Transverse colon (tissue), 4 donors: ENCODE measurements around the gene CBLB. TPM values are rescaled to one million over a fixed set of nuclear protein-coding genes. Genes with fewer than 3 reads are reported as not detected.

Experiments used
- DNase-seq: peaks from one replicate; pipeline ENCODE4 v3.0.0-alpha.2; 2019
- H3K27ac ChIP-seq, 4 donors: fragments of 200-600 bp; sonication (generic); 2 replicates each; pipeline ENCODE4 v1.5.1; 2016 to 2018; ENCODE audit warnings: inconsistent platforms in 4 of 4
- H3K27me3 ChIP-seq: fragments of 200-600 bp; sonication (generic); 2 replicates; pipeline ENCODE4 v1.5.1; 2017; ENCODE audit warnings: inconsistent platforms
- H3K36me3 ChIP-seq, 4 donors: fragments of 200-600 bp; sonication (generic); 2 replicates each; pipeline ENCODE4 v1.5.1; 2017 to 2019; ENCODE audit warnings: inconsistent platforms in 4 of 4
- H3K4me1 ChIP-seq, 4 donors: fragments of 200-600 bp; sonication (generic); 2 replicates each; pipeline ENCODE4 v1.5.1; 2017 to 2020; ENCODE audit warnings: inconsistent platforms in 4 of 4
- H3K4me3 ChIP-seq, 4 donors: fragments of 200-600 bp; sonication (generic); 1 replicate in 1 of 4; 2 replicates in 3 of 4; pipeline versions ENCODE4 v1.5.1 to v1.6.1; 2017 to 2019; ENCODE audit warnings: inconsistent platforms in 4 of 4
- H3K9me3 ChIP-seq, 2 donors: fragments of 200-600 bp; sonication (generic); 2 replicates each; pipeline ENCODE4 v1.5.1; 2017 to 2019; ENCODE audit warnings: inconsistent platforms in 2 of 2
- EP300 ChIP-seq: sonication (generic); formaldehyde crosslinking; IDR thresholded peaks from one replicate; pipeline ENCODE4 v1.6.1; 2017; ENCODE audit warnings: antibody characterized with exemption, low read depth
- POLR2A ChIP-seq: fragments of 450-650 bp; IDR thresholded peaks from one replicate; pipeline ENCODE4 v1.6.1; 2016; ENCODE audit warnings: antibody characterized with exemption, mild to moderate bottlenecking, moderate library complexity
- POLR2AphosphoS5 ChIP-seq, 3 donors: sonication (generic); formaldehyde crosslinking; IDR thresholded peaks; one replicate each; pipeline ENCODE4 v1.6.1; 2016; ENCODE audit warnings: antibody characterized with exemption in 3 of 3
- WGBS, 2 donors: methylation state at CpG; one replicate each; pipeline ENCODE4 v1.1.5; 2018; ENCODE audit warnings: low coverage in 1 of 2; 5-methylcytosine and 5-hydroxymethylcytosine counted together
- in situ Hi-C, 4 donors: fragments of 200-750 bp; cut with MboI; loops; one replicate each; pipeline versions ENCODE4 v1.15.0 to v1.15.1; 2017; ENCODE audit warnings: low sequenced_read_pairs in 3 of 4, low pct_ligation_motif_present in 1 of 4, low pct_unique_long_range_greater_than_20kb in 1 of 4
- intact Hi-C: fragments of 100-400 bp; cut with DNase I; formaldehyde crosslinking; loops from one replicate; pipeline ENCODE4 v1.15.1; 2023; ENCODE audit warnings: low total_unique reads
- total RNA-seq, 4 donors: library from RNA; depleted of rRNA; stranded (reverse); fragments of >200 nt; gene quantifications; one replicate each; pipeline ENCODE4 v1.1.0, GENCODE V29; 2016
- TF ChIP-seq, protein P1 (sequence below), 5 experiments: fragments of 200-600 bp in 3 of 5; fragments of 450-650 bp in 2 of 5; sonication (generic) in 3 of 5; IDR thresholded peaks; 1 replicate in 2 of 5; 2 replicates in 3 of 5; pipeline ENCODE4 v1.5.1; 2016 to 2017; ENCODE audit warnings: antibody characterized with exemption in 5 of 5, inconsistent platforms in 3 of 5, mild to moderate bottlenecking in 2 of 5, moderate library complexity in 1 of 5

Gene CBLB
- 10 to 100 TPM; 25.1 to 76.2 (median 63.6) TPM for total RNA-seq

DNA sequence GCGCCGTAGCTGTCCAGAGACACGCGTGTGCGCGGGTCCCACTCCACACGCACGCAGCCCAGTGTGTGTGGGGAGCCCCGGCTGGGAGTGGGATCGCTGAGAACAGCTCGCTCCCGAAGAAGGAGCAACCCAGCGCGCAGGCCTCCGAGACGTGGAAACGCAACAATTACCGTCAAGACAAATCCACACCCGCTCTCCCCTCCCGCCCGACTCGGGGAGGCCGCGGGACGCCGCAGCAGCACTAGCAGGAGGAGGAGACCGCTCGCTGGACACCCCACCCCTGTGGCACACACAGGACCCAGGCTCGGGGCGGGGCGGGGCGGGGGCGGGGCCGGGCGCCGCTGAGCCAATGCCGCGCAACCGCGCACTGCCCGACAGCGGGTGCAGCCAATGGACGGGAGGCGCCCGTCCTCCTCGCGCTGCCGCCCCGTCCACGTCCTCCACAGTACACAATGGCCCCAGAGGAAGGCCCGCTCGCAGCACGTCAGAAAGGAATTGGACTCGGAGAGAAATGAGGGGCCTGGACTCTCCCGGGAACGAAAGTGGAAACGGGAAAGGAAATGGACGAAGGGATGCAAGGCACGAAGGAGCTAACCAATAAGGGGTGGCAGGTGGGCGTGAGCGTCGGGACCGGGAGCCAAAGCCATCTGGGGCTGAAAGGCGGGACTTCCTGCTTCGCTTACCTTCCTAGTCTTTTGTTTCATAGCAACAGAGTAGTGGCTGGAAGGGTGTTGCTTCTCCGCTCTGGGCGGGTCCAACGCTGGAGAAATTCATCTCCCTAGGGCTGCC lies at the start of gene CBLB:
Gene CBLB, minus strand, starts transcription at position 271 of the 789 bp plus-strand sequence. CDS start 1,435 bp downstream, outside the sequence.
- in situ Hi-C loops, result loop anchor here in 1 of 4 donors (25.0 kb wide), 1 partner anchor 182 kb away; no protein-coding TSS in a partner anchor
- H3K27ac ChIP-seq, result peak within 1 kb of the TSS; percentile 95 to 98 (median 96)
- TF ChIP-seq POLR2AphosphoS5 (IDR thresholded peaks at IDR 0.05) (peak; percentile 96), EP300 (no peak), POLR2A (peak; percentile 89)
- TF ChIP-seq, protein P1, sequence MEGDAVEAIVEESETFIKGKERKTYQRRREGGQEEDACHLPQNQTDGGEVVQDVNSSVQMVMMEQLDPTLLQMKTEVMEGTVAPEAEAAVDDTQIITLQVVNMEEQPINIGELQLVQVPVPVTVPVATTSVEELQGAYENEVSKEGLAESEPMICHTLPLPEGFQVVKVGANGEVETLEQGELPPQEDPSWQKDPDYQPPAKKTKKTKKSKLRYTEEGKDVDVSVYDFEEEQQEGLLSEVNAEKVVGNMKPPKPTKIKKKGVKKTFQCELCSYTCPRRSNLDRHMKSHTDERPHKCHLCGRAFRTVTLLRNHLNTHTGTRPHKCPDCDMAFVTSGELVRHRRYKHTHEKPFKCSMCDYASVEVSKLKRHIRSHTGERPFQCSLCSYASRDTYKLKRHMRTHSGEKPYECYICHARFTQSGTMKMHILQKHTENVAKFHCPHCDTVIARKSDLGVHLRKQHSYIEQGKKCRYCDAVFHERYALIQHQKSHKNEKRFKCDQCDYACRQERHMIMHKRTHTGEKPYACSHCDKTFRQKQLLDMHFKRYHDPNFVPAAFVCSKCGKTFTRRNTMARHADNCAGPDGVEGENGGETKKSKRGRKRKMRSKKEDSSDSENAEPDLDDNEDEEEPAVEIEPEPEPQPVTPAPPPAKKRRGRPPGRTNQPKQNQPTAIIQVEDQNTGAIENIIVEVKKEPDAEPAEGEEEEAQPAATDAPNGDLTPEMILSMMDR (IDR thresholded peaks at IDR 0.05), result no peak
- peaks cover 0 to 50% (median 27%) of the 10 kb centered on the region in 4 donors for H3K4me1 ChIP-seq
- peak within 1 kb of the TSS; percentile 75 to 92 (median 88) for H3K4me3 ChIP-seq
- no peaks in the 10 kb centered on the region for H3K36me3 ChIP-seq
- no peaks in the 10 kb centered on the region for H3K27me3 ChIP-seq
- peak; percentile 92 for DNase-seq
- 0 to 1% methylated on average over 4 to 33 of the region's 68 CpGs for WGBS, 2 donors
- no peaks in the 10 kb centered on the region for H3K9me3 ChIP-seq
- intact Hi-C loops, result no loop called here

DNA sequence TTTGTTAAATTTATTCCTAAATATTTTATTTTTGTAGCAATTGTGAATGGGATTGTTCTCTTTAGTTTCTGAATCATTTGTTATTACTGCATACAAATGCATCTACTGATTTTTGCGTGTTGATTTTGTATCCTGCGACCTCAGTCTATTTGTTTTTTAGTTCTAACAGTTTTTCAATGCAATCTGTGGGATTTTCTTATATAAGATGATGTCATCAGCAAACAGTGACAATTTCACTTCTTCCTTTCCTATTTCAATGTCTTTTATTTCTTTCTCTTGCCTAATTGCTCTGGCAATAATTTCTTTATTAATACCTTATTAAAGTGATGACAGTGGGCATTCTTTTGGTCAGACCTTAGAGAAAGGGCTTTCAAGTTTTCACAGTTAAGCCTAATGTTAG lies 48.0 kb upstream of the CBLB start:
- in situ Hi-C loops, result no loop called here
- Histone ChIP-seq H3K27ac (no peak overlapping the region), H3K4me1 (no peaks in the 10 kb centered on the region), H3K27me3 (no peaks in the 10 kb centered on the region), H3K9me3 (peaks cover 6 to 18% of the 10 kb centered on the region in 2 donors), H3K36me3 (no peaks in the 10 kb centered on the region), H3K4me3 (no peak overlapping the region)
- intact Hi-C loops, result no loop called here
- WGBS, 2 donors, result 89 to 94% methylated on average over 2 of the region's 2 CpGs
- no peak for TF ChIP-seq EP300
- TF ChIP-seq, protein P1 (IDR thresholded peaks at IDR 0.05), result no peak
- no peak for TF ChIP-seq POLR2AphosphoS5 (IDR thresholded peaks at IDR 0.05)
- TF ChIP-seq POLR2A, result no peak
- no peak for DNase-seq

GRCh38 chr3:105915524-105915923 lies 46.7 kb upstream of the CBLB start:
- no peak overlapping the region for H3K27ac ChIP-seq
- intact Hi-C loops (no loop called here), in situ Hi-C loops (no loop called here)
- H3K4me1 ChIP-seq, result no peaks in the 10 kb centered on the region
- no peak for TF ChIP-seq POLR2AphosphoS5 (IDR thresholded peaks at IDR 0.05)
- TF ChIP-seq, protein P1 (IDR thresholded peaks at IDR 0.05), result no peak
- no peak for TF ChIP-seq EP300
- TF ChIP-seq POLR2A, result no peak
- 93 to 100% methylated on average over 2 of the region's 2 CpGs for WGBS, 2 donors
- no peaks in the 10 kb centered on the region for H3K27me3 ChIP-seq
- peaks cover 6 to 18% of the 10 kb centered on the region in 2 donors for H3K9me3 ChIP-seq
- no peak for DNase-seq
- no peak overlapping the region for H3K4me3 ChIP-seq
- no peaks in the 10 kb centered on the region for H3K36me3 ChIP-seq

- Histone ChIP-seq H3K27ac (no peak overlapping the region), H3K4me1 (no peaks in the 10 kb centered on the region), H3K27me3 (no peaks in the 10 kb centered on the region), H3K4me3 (no peak overlapping the region), H3K36me3 (no peaks in the 10 kb centered on the region), H3K9me3 (peaks cover 6 to 12% of the 10 kb centered on the region in 2 donors)
- no peak for DNase-seq
- intact Hi-C loops, result no loop called here
- in situ Hi-C loops, result no loop called here
- TF ChIP-seq EP300 (no peak), POLR2A (no peak)
- TF ChIP-seq, protein P1 (IDR thresholded peaks at IDR 0.05), result no peak
- 90 to 96% methylated on average over 3 to 7 of the region's 7 CpGs for WGBS, 2 donors
Observed at GRCh38 chr3:105913616-105914015, 44.8 kb upstream of the CBLB start.
